Mucosa of rectum (tissue), 2 donors: Measurements from ENCODE around the gene EXD3.

Experiments
- H3K27ac ChIP-seq, 2 donors: one replicate each; pipeline ENCODE4 v1.7.0; 2013; ENCODE audit warnings: inconsistent platforms in 2 of 2, low read depth in 2 of 2, low read length in 2 of 2
- H3K27me3 ChIP-seq, 2 donors: one replicate each; pipeline ENCODE4 v1.7.0; 2013; ENCODE audit warnings: low read length in 2 of 2; ENCODE audit not compliant: control insufficient read depth in 2 of 2, insufficient read depth in 2 of 2
- H3K36me3 ChIP-seq, 2 donors: one replicate each; pipeline ENCODE4 v1.7.0; 2013; ENCODE audit warnings: low read length in 2 of 2; ENCODE audit not compliant: control insufficient read depth in 2 of 2, insufficient read depth in 2 of 2
- H3K4me1 ChIP-seq, 2 donors: one replicate each; pipeline ENCODE4 v1.7.0; 2013; ENCODE audit warnings: low read length in 2 of 2, mild to moderate bottlenecking in 1 of 2; ENCODE audit not compliant: control insufficient read depth in 2 of 2, insufficient read depth in 2 of 2
- H3K4me3 ChIP-seq, 2 donors: one replicate each; pipeline ENCODE4 v1.7.0; 2013; ENCODE audit warnings: low read length in 2 of 2
- H3K9ac ChIP-seq, 2 donors: one replicate each; pipeline ENCODE4 v1.7.0; 2013; ENCODE audit warnings: low read length in 2 of 2, low read depth in 1 of 2, mild to moderate bottlenecking in 1 of 2
- H3K9me3 ChIP-seq, 2 donors: one replicate each; pipeline ENCODE4 v1.7.0; 2013; ENCODE audit warnings: low read length in 2 of 2; ENCODE audit not compliant: control insufficient read depth in 2 of 2
- donor health status: healthy.
- donor health status: Normal muscosa, but diverticular disease.

Gene EXD3

DNA sequence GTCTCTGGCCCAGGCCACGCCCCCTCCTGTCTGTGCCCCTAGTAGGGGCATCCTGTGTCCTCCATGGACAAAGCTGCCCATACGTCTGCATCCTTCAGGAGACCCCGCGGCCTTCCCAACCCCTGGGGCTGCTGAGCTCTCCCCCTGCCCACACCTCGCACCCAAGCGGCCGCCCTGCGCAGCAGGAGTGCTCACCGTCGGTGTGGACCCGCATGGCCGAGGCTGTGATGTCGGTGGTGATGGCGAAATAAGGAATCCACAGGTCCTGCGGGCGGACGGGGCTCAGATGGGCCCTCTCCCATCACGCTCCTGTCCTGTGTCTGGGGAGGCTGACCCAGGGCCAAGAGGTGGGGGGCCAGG is 40.9 kb upstream of the EXD3 start:
- Histone ChIP-seq H3K9ac (no peak overlapping the region), H3K4me3 (no peak overlapping the region), H3K36me3 (no peaks in the 10 kb centered on the region), H3K27ac (no peak overlapping the region), H3K4me1 (peaks cover 5 to 6% of the 10 kb centered on the region in 2 donors), H3K27me3 (no peaks in the 10 kb centered on the region), H3K9me3 (no peaks in the 10 kb centered on the region)

DNA sequence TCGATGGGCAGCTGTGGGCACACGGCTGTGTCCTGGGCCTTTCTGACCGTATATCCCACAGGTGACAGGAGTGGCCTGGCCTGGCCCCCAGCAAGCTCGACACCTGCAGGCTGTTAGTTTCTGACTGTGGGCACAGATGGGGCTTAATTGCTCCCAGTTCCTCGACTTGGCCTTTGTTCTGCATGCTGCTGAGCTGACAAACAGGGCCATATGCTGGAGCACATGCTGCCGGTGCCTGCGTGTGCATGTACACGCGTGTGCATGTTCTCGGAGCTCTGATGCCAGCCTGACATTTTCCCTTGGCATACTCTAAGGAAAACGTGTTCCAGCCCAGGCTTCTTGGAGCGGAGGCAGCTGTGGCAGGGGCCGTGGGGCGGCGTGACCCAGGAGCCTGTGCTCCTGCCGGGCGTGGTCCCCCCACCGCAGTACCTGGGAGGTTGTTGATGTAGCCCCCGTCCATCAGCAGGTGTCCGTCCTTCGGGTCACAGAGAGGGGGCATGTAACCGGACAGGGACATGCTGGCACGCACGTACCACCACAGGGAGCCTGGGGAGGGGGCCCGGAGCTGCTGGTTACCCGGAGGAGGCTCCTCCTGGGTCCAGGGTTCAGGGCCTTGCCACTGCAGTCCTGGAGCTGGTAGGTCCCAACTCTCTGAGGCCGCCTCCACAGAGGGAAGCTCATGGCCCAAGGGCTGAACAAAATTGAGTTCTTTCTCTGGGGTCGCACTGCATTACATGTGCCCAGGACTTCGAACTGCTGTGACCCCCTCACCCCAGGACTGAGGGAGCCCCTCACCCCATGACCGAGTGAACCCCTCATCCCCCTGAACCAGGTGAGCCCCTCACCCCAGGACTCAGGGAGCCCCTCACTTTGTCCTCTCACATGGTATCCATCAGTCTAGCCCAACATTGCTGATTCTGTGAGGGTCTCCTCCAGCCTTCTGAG is 40.3 kb upstream of the EXD3 start:
- Histone ChIP-seq H3K9ac (no peak overlapping the region), H3K4me1 (peaks cover 9 to 11% of the 10 kb centered on the region in 2 donors), H3K36me3 (no peaks in the 10 kb centered on the region), H3K4me3 (no peak overlapping the region), H3K27me3 (no peaks in the 10 kb centered on the region), H3K27ac (no peak overlapping the region), H3K9me3 (no peaks in the 10 kb centered on the region)

DNA sequence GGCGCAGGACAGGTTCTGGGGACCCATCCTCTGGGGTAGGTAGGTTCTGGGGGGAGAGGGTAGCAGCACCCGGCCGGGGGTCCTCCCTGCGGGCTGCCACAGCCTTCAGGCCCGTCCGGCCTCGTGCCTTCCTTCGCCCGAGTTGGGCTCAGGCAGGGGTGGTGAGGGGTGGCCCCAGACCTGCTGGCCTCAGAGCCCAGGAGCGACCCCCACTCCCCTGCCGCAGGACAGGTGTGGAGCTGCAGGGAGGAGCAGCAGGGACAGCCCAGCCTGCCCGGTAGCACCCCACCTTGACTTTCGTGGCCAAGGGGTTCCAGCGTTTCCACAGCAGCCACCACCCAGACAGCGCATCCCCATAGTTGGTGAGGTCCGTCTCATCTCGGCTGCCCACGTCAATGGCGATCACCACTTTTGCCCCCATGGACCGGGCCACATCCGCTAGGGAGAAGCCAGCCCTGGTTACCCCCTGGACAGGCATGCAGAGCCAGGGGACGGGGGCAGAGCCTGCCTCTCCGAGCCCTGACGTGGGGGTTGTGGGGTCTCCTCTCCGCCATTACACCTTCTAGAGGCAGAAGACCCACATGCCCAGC is 39.5 kb upstream of the EXD3 start:
- Histone ChIP-seq H3K27ac (peak overlapping the region in 1 of 2 donors; percentile 38), H3K4me3 (no peak overlapping the region)

DNA sequence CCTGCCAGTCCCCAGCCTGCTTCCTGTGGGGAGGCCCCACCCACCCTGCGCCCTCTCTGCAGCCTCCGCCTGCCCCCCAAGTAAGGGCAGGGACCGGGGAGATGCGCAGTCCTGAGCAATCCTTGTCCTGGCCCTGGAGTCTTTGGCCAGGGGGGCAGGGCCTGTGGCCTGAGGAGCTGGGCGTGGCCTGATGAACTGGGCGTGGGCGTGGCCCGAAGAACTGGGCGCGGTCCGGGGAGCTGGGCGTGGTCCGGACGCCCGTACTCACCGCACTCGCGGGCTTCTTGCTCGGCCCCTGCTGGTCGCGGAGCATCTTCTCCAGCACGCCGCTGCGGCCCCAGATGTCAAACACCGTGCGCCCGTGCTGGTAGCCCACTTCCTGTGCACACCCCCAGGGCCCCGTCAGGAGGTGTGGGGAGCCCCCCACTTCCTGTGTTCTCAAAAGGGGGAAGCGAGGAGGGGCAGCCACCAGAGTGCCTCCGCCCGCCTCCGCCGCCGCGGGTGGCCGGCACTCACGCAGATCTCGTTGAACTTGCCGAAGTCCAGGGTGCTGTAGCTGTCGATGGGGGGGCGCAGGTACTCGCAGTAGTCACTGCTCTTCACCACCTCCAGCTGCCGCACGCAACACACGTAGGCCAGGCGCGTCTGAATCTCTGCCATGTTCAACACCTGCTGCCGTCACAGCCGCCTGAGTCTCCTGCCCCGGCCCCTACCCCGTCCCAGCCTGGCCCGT is 38.9 kb upstream of the EXD3 start:
- Histone ChIP-seq H3K9me3 (no peaks in the 10 kb centered on the region), H3K9ac (no peak overlapping the region), H3K36me3 (no peaks in the 10 kb centered on the region), H3K27ac (peak overlapping the region in 1 of 2 donors; percentile 38), H3K4me3 (no peak overlapping the region), H3K27me3 (no peaks in the 10 kb centered on the region), H3K4me1 (peaks cover 13% of the 10 kb centered on the region in 2 donors)

More for the DNA sequence above, 39.5 kb upstream of the EXD3 start:
- Histone ChIP-seq H3K27me3 (no peaks in the 10 kb centered on the region), H3K9me3 (no peaks in the 10 kb centered on the region), H3K9ac (no peak overlapping the region), H3K4me1 (peaks cover 13% of the 10 kb centered on the region in 2 donors), H3K36me3 (no peaks in the 10 kb centered on the region)

DNA sequence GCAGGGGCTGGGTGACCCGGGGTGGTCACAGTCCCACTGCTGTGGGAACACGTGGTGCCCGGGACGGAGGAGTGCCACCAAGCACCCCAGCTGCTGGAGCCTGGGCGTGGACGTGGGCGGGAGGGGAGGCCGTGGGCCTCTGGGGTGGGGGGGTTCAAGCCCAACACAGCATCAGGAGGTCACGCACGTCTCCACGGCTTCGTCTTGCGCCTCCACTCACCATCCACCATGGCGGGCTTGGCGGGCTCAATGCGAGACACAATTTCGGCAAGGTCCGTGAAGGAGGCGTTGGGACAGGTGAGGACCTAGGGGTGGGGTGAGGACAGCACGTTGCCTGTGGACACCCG is 38.3 kb upstream of the EXD3 start:
- Histone ChIP-seq H3K9me3 (no peaks in the 10 kb centered on the region), H3K27me3 (no peaks in the 10 kb centered on the region), H3K4me3 (no peak overlapping the region), H3K9ac (no peak overlapping the region), H3K27ac (no peak overlapping the region), H3K36me3 (no peaks in the 10 kb centered on the region), H3K4me1 (peaks cover 13% of the 10 kb centered on the region in 2 donors)

DNA sequence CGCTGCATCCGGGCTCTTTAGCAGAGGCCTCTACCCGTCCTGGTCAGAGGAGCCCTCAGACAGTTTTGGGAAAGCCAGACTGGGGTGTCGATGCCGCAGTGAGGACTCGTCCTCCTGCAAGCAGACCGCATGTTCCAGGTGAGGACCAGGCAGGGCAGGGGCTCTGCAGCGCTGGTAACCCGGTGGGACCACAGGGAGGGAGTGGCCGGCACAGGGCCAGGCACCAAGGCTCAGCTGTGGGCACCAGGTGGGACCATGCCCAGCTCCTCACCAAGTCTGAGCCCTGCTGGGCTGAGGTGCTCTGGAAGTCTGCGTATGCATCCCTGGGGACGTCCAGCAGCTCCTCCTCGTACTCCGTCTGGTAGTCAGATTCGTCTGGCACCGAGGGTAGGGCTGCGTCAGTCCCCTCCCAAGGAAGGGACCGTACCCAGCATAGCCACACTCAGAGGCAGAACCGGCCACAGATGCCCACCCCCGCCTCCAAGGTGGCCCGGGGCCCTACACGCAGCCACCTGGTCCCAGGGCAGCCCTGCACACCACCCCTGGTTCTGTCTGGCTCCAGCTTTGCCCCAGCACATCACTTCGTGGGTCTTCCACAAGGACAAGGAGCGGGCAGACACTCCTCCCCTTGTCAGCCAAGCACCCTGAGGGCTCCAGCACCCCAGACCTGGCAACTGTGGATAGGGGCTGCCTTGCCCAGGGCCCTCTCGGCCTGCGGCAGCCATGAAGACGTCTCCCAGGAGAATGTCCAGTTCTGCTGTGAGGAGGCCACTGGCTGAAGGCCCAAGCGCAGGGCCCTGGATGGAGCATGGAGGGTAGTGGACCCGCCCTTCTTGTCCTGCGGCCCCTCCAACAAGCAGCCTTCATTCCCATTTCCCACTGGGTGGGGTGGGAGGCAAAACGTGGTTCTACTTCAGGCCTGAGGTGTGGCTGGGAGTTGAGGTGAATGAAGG is 37.7 kb upstream of the EXD3 start:
- Histone ChIP-seq H3K27ac (no peak overlapping the region), H3K36me3 (no peaks in the 10 kb centered on the region)

DNA sequence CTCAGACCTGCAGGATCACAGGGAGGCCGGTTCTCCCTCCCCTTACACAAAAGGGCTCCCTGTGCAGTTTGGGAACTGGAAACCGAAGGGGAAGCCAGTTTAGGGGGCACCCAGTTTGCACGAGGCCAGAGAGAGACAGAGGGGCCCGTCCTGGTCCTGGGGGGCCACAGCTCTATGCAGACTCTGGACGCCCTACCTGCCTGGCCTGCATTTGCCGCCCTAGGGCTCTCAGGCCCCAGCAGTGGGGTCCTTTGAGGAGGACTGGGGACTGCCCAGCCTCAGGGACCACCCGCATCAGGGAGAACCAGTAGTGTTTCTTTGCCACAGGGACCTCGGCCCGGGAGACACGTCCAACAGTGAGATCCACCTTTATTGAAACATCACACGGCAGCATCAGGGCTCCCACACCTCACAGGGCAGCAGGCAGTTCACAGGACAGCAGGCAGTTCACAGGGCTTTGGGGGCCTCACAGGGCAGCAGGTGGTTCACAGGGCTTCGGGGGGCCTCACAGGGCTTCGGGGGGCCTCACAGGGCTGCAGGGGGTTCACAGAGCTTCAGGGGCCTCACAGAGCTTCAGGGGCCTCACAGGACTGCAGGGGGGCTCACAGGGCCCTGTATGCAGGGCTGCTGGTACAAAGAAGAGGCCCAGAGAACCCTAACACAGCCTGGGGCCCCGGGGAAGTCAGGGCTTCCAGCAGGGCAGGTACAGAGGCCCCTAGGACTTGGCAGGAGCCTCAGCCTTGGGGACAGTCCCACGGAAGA is 36.8 kb upstream of the EXD3 start:
- Histone ChIP-seq H3K27ac (peak overlapping the region; percentile 2 to 52), H3K4me3 (peak overlapping the region; percentile 53 to 67), H3K4me1 (peaks cover 17 to 18% of the 10 kb centered on the region in 2 donors), H3K9ac (peak overlapping the region; percentile 69 to 87), H3K9me3 (no peaks in the 10 kb centered on the region), H3K27me3 (no peaks in the 10 kb centered on the region), H3K36me3 (no peaks in the 10 kb centered on the region)

More for the DNA sequence above, 37.7 kb upstream of the EXD3 start:
- Histone ChIP-seq H3K4me1 (peaks cover 13% of the 10 kb centered on the region in 2 donors), H3K27me3 (no peaks in the 10 kb centered on the region), H3K9ac (peak overlapping the region in 1 of 2 donors; percentile 24), H3K9me3 (no peaks in the 10 kb centered on the region), H3K4me3 (no peak overlapping the region)

DNA sequence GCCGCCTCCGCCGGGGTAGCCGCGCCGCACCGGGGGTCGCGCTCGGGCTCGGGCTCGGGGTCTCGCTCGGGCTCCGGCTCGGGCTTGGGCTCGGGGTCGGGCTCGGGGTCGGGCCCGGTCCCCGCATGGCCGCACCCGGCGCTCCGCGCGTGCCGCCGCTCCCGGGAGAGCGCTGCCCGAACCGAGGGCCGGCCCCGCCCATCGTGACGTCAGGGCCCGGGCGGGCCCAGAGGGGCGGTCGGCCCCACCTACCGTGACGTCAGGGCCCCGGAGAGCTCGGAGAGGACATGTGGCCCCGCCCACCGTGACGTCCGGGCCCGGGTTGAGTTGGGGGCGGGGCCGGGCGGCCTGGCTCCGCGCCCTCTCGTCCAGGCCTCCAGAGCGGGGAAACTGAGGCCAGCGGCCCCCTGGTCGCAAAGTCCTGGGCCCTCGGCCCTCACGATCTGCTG is 36.2 kb upstream of the EXD3 start, which contains the start of gene NSMF:
TSS of gene NSMF (minus strand) at position 183 of the 449 bp plus-strand sequence. CDS start 232 bp downstream, outside the sequence.
- Histone ChIP-seq H3K9ac (peak within 1 kb of the TSS; percentile 69 to 87), H3K9me3 (no peaks in the 10 kb centered on the region), H3K4me1 (peaks cover 22 to 24% of the 10 kb centered on the region in 2 donors), H3K4me3 (peak within 1 kb of the TSS; percentile 67 to 70), H3K36me3 (no peaks in the 10 kb centered on the region), H3K27ac (peak within 1 kb of the TSS; percentile 12 to 52), H3K27me3 (no peaks in the 10 kb centered on the region)
